Activated naive CD8-positive, alpha-beta T cell treated with anti-CD3 and anti-CD28 coated beads, Interleukin-2, amount 50 U/mL, for 16 hours (primary cell): ENCODE measurements around the gene PROM2.
"Not testable (repeated sequence)": the region's sequence is repeated elsewhere in the genome, so short reads cannot be mapped to it uniquely, and the experiment has no call there.

Experiments
- DNase-seq: peaks from one replicate; pipeline ENCODE4 v3.0.0-alpha.2; 2020; ENCODE audit warnings: low read depth, low spot score

PROM2 gene, protein sequence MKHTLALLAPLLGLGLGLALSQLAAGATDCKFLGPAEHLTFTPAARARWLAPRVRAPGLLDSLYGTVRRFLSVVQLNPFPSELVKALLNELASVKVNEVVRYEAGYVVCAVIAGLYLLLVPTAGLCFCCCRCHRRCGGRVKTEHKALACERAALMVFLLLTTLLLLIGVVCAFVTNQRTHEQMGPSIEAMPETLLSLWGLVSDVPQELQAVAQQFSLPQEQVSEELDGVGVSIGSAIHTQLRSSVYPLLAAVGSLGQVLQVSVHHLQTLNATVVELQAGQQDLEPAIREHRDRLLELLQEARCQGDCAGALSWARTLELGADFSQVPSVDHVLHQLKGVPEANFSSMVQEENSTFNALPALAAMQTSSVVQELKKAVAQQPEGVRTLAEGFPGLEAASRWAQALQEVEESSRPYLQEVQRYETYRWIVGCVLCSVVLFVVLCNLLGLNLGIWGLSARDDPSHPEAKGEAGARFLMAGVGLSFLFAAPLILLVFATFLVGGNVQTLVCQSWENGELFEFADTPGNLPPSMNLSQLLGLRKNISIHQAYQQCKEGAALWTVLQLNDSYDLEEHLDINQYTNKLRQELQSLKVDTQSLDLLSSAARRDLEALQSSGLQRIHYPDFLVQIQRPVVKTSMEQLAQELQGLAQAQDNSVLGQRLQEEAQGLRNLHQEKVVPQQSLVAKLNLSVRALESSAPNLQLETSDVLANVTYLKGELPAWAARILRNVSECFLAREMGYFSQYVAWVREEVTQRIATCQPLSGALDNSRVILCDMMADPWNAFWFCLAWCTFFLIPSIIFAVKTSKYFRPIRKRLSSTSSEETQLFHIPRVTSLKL

DNA sequence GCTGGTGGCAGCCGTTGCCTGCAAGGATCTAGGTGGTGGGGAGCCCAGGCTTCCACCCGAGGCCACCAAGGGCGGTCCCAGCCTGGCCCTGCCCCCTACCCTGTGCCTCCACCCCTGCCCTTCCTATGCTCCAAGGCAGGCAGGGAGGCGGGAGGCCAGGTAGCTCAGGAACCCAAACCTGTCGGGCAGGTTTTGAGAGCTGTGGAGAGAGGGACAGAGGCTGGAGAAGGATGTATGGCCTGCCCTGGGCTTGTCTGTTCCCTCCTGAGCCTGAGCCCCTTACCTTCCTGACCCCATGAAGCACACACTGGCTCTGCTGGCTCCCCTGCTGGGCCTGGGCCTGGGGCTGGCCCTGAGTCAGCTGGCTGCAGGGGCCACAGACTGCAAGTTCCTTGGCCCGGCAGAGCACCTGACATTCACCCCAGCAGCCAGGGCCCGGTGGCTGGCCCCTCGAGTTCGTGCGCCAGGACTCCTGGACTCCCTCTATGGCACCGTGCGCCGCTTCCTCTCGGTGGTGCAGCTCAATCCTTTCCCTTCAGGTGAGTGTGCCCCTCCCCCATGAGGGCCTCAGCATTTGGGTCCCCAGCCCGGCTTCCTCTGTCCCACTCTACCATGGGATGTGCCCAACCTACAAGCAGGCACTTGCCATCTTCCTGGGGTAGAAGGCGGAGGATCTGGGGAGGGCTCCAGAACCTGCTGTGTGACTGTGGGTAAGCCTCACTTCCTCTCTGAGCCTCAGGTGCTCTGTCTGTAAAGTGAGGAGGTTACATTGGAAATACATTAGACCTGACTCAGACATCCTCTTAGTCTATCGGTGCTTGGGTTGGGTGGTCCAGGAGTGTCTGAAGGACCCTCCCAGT lies at the start of gene PROM2:
Gene PROM2, plus strand, starts transcription at position 159 of the 860 bp plus-strand sequence. Its CDS starts 137 bp downstream, at position 296.
- no peak for DNase-seq

DNA sequence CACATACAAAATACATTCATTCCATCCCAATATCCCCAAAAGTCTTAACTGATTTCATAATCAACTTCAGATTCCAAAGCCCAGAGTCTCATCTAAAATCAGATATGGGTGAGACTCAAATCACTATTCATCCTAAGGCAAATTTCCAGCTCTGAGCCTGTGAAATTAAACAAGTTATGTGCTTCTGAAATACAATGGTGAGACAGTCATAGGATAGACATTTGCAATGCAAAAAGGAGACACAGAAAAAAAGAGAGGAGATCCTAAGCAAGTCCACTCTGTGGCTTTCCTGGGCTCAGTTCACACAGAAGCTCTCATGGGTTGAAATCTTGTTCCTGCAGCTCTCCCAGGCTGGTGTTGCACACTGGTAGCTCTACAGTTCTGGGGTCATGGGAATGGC lies 48.6 kb upstream of the PROM2 start:
- no peak for DNase-seq

DNA sequence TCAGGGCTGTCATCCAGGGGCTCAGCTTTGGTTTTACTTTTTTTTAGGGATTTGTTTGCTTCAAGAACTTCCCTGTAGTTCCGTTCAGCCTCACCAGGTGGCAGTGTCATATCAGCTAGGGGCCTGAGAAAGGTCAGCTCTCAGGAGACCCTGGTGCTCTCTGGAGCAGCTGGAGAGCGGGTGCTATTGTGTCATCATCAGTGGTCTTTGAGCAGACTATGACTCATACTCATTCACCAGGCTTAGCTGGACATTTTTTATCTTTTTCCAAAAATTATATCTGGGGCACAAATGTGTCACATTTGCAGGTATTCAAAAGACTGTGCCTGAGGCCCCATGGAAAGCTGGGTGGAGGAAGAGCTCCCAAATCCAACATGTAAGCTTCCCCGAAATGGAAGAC lies 42.5 kb upstream of the PROM2 start:
- no peak for DNase-seq

- no peak for DNase-seq
Observed at GRCh38 chr2:95232232-95232631, 42.0 kb upstream of the PROM2 start.

- DNase-seq: no peak
Observed at GRCh38 chr2:95234286-95234785, 39.9 kb upstream of the PROM2 start.

DNA sequence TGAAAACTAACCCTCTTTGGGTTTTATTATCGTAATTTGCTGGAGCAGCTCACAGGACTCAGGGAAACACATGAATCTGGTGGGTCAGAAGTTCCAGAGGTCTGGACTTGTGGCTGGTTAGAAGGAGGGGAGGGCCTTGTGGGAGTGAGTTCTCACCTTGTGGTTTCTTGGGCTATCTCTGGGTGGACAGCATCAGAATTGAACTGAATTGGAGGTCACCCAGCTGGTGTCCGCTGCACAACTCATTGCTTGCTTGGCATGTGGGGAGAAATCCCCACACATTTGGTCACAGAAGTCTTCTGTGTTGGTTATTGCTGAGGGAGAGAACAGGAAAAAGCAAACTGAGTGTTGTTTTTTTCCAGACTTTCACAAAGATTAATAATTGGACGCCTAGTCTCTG lies 39.4 kb upstream of the PROM2 start:
- DNase-seq: no peak

- no peak for DNase-seq
Observed at GRCh38 chr2:95238131-95238530, 36.1 kb upstream of the PROM2 start.

DNA sequence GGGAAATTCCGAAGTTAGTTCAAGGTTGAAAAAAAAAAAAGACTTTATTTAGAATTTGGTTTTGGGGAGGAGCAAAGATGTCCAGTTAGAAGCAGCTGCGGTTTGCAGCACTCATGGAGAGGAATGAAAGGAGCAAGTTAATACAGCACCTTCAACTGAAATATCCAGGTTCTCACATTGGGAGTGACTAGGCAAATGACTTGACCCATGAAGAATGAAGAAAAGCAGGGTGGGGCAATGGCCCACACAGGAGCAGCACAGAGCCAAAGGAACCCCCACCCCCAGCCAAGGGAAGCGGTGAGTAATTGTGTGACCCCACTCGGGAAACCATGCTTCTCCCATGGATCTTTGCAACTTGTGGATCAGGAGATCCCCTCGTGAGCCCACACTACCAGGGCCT lies 34.2 kb upstream of the PROM2 start:
- DNase-seq: no peak

- DNase-seq: no peak
Observed at GRCh38 chr2:95240556-95240955, 33.7 kb upstream of the PROM2 start.

- DNase-seq: not testable (repeated sequence)
Observed at GRCh38 chr2:95242084-95242483, 32.2 kb upstream of the PROM2 start.

GRCh38 chr2:95258271-95258670 lies 16.0 kb upstream of the PROM2 start:
- no peak for DNase-seq

GRCh38 chr2:95260028-95261023 lies 13.9 kb upstream of the PROM2 start:
- no peak for DNase-seq

GRCh38 chr2:95261602-95262001 lies 12.6 kb upstream of the PROM2 start:
- DNase-seq: no peak

DNA sequence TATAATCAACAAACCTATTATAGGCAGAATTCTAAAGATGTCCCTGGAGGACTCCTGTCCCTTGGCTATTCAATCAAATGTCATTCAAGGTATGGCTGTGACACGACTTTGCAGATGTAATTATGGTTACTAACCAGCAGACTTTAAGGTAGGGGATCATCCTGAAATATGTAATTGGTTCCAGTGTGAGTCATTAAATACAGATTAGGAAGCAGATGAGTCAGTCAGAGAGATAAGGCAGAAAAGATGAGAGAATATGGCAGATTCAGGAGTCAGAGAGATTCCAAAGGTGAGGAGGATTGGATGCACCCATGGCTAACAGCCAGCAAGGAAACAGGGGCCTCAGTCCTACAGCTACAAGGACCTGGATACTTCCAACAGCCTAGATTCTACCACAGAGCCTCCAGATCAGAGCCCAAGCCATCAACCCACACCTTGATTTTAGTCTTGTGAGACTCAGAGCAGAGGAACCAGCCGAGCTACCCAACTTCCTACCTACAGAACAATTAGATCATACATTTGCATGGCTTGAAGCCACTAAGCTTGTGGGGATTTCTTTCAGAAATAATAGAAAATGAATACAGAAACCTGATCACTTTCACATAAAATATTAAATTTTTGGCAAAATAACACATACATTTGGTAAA lies 11.2 kb upstream of the PROM2 start:
- no peak for DNase-seq

GRCh38 chr2:95264624-95265023 lies 9.6 kb upstream of the PROM2 start:
- no peak for DNase-seq

DNA sequence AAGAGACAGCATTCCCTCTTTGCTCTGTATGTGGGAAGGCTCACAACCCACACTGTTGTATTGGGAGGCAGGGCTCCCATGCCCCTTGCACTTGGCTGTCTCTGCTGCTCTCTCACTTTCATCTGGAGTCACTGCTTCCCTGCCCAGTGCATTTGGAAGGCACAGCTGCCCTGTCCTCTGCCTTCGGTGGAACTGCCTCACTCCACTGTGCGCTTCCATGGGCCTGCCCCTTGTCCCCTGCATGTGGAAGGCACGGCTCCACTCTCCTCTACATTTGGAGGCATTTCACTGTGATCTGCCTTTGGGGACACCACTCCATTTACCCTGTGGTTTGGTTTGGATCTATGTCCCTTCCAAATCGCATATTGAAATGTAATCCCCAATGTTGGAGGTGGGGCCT lies 9.1 kb upstream of the PROM2 start:
- no peak for DNase-seq

- no peak for DNase-seq
Observed at GRCh38 chr2:95266781-95267430, 7.3 kb upstream of the PROM2 start.

- no peak for DNase-seq
Observed at GRCh38 chr2:95267458-95268210, 6.6 kb upstream of the PROM2 start.
